Mononuclear cell (primary cell): ENCODE results near the gene FBXO17. TPM values are rescaled to one million over a fixed set of nuclear protein-coding genes. Genes with fewer than 3 reads are reported as not detected.
A peak's percentile ranks its signal among the peaks of the same experiment; 100 is the strongest.
"Not testable (repeated sequence)": the region's sequence is repeated elsewhere in the genome, so short reads cannot be mapped to it uniquely, and the experiment has no call there.

Experiments
- H3K27me3 ChIP-seq: 2 replicates; pipeline ENCODE4 v1.6.0; 2011; ENCODE audit warnings: low read length, control low read depth; ENCODE audit not compliant: insufficient read depth
- H3K4me1 ChIP-seq: 2 replicates; pipeline ENCODE4 v1.5.1; 2011; ENCODE audit warnings: mild to moderate bottlenecking, low read length, control low read depth; ENCODE audit not compliant: insufficient read depth
- H3K4me3 ChIP-seq: 2 replicates; pipeline ENCODE4 v1.5.1; 2011; ENCODE audit warnings: mild to moderate bottlenecking, low read length, moderate library complexity
- H3K9me3 ChIP-seq: 2 replicates; pipeline ENCODE4 v1.5.1; 2011; ENCODE audit warnings: low read depth, mild to moderate bottlenecking, control low read depth, low read length
- total RNA-seq: library from RNA; depleted of rRNA; stranded (reverse); fragments of >200 nt; gene quantifications from one replicate; pipeline ENCODE4 v1.2.3, GENCODE V29; 2012

FBXO17 gene
- total RNA-seq, 1 donor = under 0.01 TPM

GRCh38 chr19:38941466-38941865 lies 34.1 kb downstream of the FBXO17 start:
- not testable (repeated sequence) for H3K4me1 ChIP-seq, H3K9me3 ChIP-seq, H3K4me3 ChIP-seq, H3K27me3 ChIP-seq

- Histone ChIP-seq H3K27me3 (no peaks in the 10 kb centered on the region), H3K4me3 (no peak overlapping the region), H3K9me3 (no peaks in the 10 kb centered on the region), H3K4me1 (no peaks in the 10 kb centered on the region)
Observed at GRCh38 chr19:38939957-38940356, 35.6 kb downstream of the FBXO17 start.

- H3K9me3 ChIP-seq = no peaks in the 10 kb centered on the region
Observed at GRCh38 chr19:38933544-38933943, 42.0 kb downstream of the FBXO17 start.

GRCh38 chr19:38932425-38933179 lies 42.9 kb downstream of the FBXO17 start:
- Histone ChIP-seq H3K4me1 (peaks cover 37% of the 10 kb centered on the region), H3K4me3 (no peak overlapping the region), H3K27me3 (no peaks in the 10 kb centered on the region), H3K9me3 (no peaks in the 10 kb centered on the region)

More at GRCh38 chr19:38933544-38933943, 42.0 kb downstream of the FBXO17 start:
- Histone ChIP-seq H3K4me3 (no peak overlapping the region), H3K4me1 (peaks cover 31% of the 10 kb centered on the region), H3K27me3 (no peaks in the 10 kb centered on the region)

- no peaks in the 10 kb centered on the region for H3K9me3 ChIP-seq
- H3K4me1 ChIP-seq = peaks cover 38% of the 10 kb centered on the region
- H3K27me3 ChIP-seq = no peaks in the 10 kb centered on the region
- H3K4me3 ChIP-seq = peak overlapping the region; percentile 73
Observed at GRCh38 chr19:38931521-38931793, 44.1 kb downstream of the FBXO17 start.

- Histone ChIP-seq H3K9me3 (no peaks in the 10 kb centered on the region), H3K4me3 (peak within 1 kb of the TSS; percentile 73), H3K4me1 (peaks cover 38% of the 10 kb centered on the region), H3K27me3 (no peaks in the 10 kb centered on the region)
Observed at GRCh38 chr19:38930776-38931520, 44.6 kb downstream of the FBXO17 start, which contains the start of gene MRPS12. Gene MRPS12 (plus strand): TSS chr19:38930944. CDS start chr19:38931295, 351 bp downstream.

GRCh38 chr19:38929929-38930775 lies 45.4 kb downstream of the FBXO17 start, which contains the start of gene SARS2:
Gene SARS2 (minus strand): TSS chr19:38930763. CDS start chr19:38930736, 27 bp downstream.
- Histone ChIP-seq H3K4me1 (peaks cover 40% of the 10 kb centered on the region), H3K27me3 (no peaks in the 10 kb centered on the region), H3K9me3 (no peaks in the 10 kb centered on the region), H3K4me3 (peak within 1 kb of the TSS; percentile 73)

GRCh38 chr19:38928391-38929001 lies 47.0 kb downstream of the FBXO17 start:
- Histone ChIP-seq H3K4me1 (peaks cover 47% of the 10 kb centered on the region), H3K9me3 (no peaks in the 10 kb centered on the region), H3K4me3 (no peak overlapping the region), H3K27me3 (no peaks in the 10 kb centered on the region)

- H3K4me1 ChIP-seq = peaks cover 22% of the 10 kb centered on the region
- no peak overlapping the region for H3K4me3 ChIP-seq
- no peaks in the 10 kb centered on the region for H3K27me3 ChIP-seq
- no peaks in the 10 kb centered on the region for H3K9me3 ChIP-seq
Observed at GRCh38 chr19:38924388-38924787, 51.2 kb downstream of the FBXO17 start.

- no peak overlapping the region for H3K4me3 ChIP-seq
- H3K4me1 ChIP-seq = peaks cover 9% of the 10 kb centered on the region
- no peaks in the 10 kb centered on the region for H3K9me3 ChIP-seq
- H3K27me3 ChIP-seq = no peaks in the 10 kb centered on the region
Observed at GRCh38 chr19:38922482-38922881, 53.1 kb downstream of the FBXO17 start.

GRCh38 chr19:38921420-38922274 lies 53.9 kb downstream of the FBXO17 start:
- H3K27me3 ChIP-seq = no peaks in the 10 kb centered on the region
- no peak overlapping the region for H3K4me3 ChIP-seq
- no peaks in the 10 kb centered on the region for H3K9me3 ChIP-seq
- peaks cover 9% of the 10 kb centered on the region for H3K4me1 ChIP-seq

GRCh38 chr19:38920602-38921419 lies 54.7 kb downstream of the FBXO17 start:
- Histone ChIP-seq H3K9me3 (no peaks in the 10 kb centered on the region), H3K4me3 (no peak overlapping the region), H3K4me1 (peaks cover 9% of the 10 kb centered on the region), H3K27me3 (no peaks in the 10 kb centered on the region)

- no peak overlapping the region for H3K4me3 ChIP-seq
- H3K9me3 ChIP-seq = no peaks in the 10 kb centered on the region
- H3K4me1 ChIP-seq = peaks cover 5% of the 10 kb centered on the region
- H3K27me3 ChIP-seq = no peaks in the 10 kb centered on the region
Observed at GRCh38 chr19:38919837-38920601, 55.5 kb downstream of the FBXO17 start.
